ENCODE results near the gene PSMC5.

Gene PSMC5

DNA sequence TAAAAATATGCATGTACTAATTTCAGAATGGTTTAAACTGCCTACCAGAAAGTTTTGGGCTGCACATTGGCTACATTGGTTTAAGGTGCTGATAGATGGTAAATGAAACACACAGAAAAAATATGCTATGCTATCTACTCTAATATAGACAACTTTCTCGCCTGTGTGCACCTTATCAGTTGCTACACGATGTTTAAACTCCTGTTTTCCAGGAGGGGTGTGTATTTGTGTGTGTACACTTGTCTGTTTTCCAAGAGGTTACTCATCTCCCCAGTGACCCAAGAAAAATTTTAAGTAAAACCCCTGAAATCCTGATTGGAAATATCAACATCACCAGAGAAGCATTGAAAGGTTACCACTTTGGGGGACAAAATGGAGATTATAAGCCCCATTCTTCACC, 21.6 kb upstream of the PSMC5 start:
- TF ChIP-seq, protein P1, sequence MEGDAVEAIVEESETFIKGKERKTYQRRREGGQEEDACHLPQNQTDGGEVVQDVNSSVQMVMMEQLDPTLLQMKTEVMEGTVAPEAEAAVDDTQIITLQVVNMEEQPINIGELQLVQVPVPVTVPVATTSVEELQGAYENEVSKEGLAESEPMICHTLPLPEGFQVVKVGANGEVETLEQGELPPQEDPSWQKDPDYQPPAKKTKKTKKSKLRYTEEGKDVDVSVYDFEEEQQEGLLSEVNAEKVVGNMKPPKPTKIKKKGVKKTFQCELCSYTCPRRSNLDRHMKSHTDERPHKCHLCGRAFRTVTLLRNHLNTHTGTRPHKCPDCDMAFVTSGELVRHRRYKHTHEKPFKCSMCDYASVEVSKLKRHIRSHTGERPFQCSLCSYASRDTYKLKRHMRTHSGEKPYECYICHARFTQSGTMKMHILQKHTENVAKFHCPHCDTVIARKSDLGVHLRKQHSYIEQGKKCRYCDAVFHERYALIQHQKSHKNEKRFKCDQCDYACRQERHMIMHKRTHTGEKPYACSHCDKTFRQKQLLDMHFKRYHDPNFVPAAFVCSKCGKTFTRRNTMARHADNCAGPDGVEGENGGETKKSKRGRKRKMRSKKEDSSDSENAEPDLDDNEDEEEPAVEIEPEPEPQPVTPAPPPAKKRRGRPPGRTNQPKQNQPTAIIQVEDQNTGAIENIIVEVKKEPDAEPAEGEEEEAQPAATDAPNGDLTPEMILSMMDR (IDR thresholded peaks at IDR 0.05; ENCODE audit: insufficient read depth, low read depth, low read length, missing control alignments): no peak
- DNase-seq (ENCODE audit: low read depth): no peak
- no peak overlapping the region for H3K4me3 ChIP-seq (ENCODE audit: low read depth, low read length)

DNA sequence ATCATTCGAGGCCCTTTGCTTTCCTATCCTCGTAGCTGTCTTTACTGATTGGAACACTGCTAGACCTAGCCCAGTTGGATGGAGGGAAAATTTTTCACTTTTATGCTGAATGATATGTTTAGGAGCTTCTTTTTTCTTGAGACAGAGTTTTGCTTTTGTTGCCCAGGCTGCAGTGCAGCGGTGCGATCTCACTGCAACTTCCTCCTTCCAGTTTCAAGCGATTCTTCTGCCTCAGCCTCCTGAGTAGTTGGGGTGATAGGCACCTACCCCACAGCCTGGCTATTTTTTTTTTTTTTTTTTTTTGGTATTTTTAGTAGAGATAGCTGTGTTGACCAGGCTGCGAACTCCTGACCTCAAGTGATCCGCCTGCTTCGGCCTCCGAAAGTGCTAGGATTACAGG, 17.3 kb upstream of the PSMC5 start:
- no peak overlapping the region for H3K4me3 ChIP-seq (ENCODE audit: low read depth, low read length)
- no peak for DNase-seq (ENCODE audit: low read depth)
- TF ChIP-seq, protein P1 (IDR thresholded peaks at IDR 0.05; ENCODE audit: insufficient read depth, low read depth, low read length, missing control alignments): no peak

DNA sequence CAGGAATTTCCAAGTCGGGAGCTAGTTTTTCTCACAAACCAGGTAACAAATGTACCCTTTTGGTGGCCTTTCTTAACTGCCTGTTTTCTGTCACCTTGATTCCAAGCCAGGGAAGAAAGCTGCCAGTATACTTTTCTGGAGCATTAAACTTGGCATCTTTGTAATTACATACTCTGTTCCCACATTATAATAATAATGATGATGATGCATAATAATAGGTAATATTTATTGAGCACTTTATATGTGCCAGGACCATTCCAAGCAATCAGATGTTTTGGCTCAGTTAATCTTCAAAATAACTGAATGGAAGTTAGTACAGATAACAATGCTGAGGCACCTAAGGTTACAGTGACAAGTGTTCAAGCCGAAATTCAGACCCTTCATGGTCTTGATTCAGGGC, 11.1 kb upstream of the PSMC5 start:
- no peak for DNase-seq (ENCODE audit: low read depth)
- TF ChIP-seq, protein P1 (IDR thresholded peaks at IDR 0.05; ENCODE audit: insufficient read depth, low read depth, low read length, missing control alignments): no peak
- H3K4me3 ChIP-seq (ENCODE audit: low read depth, low read length): no peak overlapping the region

DNA sequence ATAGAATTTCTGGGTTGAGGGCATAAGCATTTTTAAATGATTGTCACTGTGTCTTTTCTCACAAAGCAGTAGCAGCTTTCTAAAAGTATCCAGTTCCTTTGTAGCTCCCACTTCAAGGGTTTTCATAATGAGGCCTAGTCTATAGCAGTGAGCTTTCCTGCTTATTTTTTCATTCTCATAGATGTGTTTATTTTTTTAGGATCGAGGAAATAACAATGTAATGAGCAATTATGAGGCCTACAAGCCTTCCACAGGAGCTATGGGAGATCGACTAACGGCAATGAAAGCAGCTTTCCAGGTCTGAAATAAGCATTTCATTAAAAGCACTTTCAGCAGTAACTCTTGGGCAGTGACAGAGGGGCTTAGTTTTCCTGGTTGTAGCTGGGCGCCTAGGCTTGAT, 10.6 kb upstream of the PSMC5 start:
- no peak overlapping the region for H3K4me3 ChIP-seq (ENCODE audit: low read depth, low read length)
- TF ChIP-seq, protein P1 (IDR thresholded peaks at IDR 0.05; ENCODE audit: insufficient read depth, low read depth, low read length, missing control alignments): no peak
- DNase-seq (ENCODE audit: low read depth): no peak

DNA sequence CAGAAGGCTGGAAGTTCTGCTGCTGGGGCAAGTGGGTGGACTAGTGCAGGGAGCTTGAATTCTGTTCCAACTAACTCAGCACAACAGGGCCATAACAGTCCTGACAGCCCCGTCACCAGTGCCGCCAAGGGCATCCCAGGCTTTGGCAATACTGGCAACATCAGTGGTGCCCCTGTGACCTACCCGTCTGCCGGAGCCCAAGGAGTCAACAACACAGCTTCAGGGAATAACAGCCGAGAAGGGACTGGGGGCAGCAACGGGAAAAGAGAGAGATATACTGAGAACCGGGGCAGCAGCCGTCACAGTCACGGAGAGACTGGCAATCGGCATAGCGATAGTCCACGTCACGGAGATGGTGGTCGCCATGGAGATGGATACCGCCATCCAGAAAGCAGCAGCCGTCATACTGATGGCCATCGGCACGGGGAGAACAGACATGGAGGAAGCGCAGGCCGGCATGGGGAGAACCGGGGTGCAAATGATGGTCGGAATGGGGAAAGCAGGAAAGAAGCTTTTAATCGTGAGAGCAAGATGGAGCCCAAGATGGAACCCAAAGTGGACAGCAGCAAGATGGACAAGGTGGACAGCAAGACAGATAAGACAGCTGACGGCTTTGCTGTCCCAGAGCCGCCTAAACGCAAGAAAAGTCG, 9.4 kb upstream of the PSMC5 start:
- DNase-seq (ENCODE audit: low read depth): no peak
- TF ChIP-seq, protein P1 (IDR thresholded peaks at IDR 0.05; ENCODE audit: insufficient read depth, low read depth, low read length, missing control alignments): no peak
- no peak overlapping the region for H3K4me3 ChIP-seq (ENCODE audit: low read depth, low read length)

DNA sequence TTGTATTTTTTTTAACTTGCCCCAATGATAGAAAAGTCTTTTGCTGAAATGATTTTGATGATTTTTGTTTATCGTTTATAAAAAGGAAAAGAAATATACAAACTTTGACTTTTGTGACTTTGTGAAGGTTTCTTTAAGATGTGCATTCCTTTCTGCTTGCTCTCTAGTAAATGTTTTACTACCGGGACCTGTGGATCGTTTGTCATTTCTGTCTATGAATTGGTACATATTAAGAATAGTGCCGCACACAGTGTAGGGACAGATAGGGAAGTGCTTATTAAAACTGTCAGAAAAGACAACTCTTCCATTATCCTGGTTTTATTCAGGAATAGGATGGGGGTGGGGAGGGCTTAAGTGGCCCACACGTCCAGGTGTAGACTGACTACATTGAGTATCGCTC, 8.1 kb upstream of the PSMC5 start:
- no peak for DNase-seq (ENCODE audit: low read depth)
- no peak overlapping the region for H3K4me3 ChIP-seq (ENCODE audit: low read depth, low read length)
- TF ChIP-seq, protein P1 (IDR thresholded peaks at IDR 0.05; ENCODE audit: insufficient read depth, low read depth, low read length, missing control alignments): no peak
